GM10248 (cell line): ENCODE measurements around the gene GLTPD2.

Source experiments
- CTCF ChIA-PET: fragments of 300-600 bp; sonication (Branson Sonifier 250); formaldehyde crosslinking; extraction: SDS; loops from one replicate; lab custom pipeline; 2021; ENCODE audit warnings: antibody characterized with exemption; lab: Yijun Ruan, JAX
- POLR2A ChIA-PET: fragments of 350-650 bp; sonication (Branson Sonifier 250); formaldehyde crosslinking; extraction: SDS; loops from one replicate; lab custom pipeline; 2020; ENCODE audit warnings: antibody characterized with exemption; lab: Yijun Ruan, JAX
- DNase-seq: peaks from one replicate; pipeline ENCODE4 v3.0.0; 2012; ENCODE audit errors: extremely low spot score
- TF ChIP-seq, protein P1 (sequence below): IDR thresholded peaks from 2 replicates; pipeline ENCODE4 v1.5.1; 2012; ENCODE audit warnings: mild to moderate bottlenecking, low read depth; ENCODE audit errors: extremely low read depth, missing control alignments, control extremely low read depth

Gene GLTPD2

DNA sequence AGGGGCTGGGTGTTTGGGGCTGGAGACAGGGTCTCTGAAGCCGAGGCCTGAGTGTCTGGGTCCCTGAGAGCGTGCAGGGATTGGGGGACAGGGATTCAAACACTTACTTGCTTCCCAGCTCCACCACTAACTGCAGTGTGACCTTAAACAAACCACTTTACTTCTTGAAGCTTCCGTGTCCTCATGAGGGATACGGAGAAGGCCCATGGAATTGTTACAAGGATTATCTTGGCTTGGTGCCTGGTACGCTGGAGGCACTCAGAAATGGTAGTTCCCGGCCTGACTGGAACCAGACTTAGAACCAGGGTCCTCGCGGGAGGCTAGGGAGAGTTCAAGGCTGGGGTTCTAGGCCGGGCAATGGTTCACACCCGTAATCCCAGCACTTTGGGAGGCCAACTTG, 46.1 kb upstream of the GLTPD2 start:
- ChIA-PET CTCF (interaction anchor here (1.7 kb wide), 1 partner anchor 9 kb away, joined by 4 read pairs; no protein-coding TSS in a partner anchor), POLR2A (no interaction called here)
- no peak for DNase-seq
- TF ChIP-seq, protein P1, sequence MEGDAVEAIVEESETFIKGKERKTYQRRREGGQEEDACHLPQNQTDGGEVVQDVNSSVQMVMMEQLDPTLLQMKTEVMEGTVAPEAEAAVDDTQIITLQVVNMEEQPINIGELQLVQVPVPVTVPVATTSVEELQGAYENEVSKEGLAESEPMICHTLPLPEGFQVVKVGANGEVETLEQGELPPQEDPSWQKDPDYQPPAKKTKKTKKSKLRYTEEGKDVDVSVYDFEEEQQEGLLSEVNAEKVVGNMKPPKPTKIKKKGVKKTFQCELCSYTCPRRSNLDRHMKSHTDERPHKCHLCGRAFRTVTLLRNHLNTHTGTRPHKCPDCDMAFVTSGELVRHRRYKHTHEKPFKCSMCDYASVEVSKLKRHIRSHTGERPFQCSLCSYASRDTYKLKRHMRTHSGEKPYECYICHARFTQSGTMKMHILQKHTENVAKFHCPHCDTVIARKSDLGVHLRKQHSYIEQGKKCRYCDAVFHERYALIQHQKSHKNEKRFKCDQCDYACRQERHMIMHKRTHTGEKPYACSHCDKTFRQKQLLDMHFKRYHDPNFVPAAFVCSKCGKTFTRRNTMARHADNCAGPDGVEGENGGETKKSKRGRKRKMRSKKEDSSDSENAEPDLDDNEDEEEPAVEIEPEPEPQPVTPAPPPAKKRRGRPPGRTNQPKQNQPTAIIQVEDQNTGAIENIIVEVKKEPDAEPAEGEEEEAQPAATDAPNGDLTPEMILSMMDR: no peak

DNA sequence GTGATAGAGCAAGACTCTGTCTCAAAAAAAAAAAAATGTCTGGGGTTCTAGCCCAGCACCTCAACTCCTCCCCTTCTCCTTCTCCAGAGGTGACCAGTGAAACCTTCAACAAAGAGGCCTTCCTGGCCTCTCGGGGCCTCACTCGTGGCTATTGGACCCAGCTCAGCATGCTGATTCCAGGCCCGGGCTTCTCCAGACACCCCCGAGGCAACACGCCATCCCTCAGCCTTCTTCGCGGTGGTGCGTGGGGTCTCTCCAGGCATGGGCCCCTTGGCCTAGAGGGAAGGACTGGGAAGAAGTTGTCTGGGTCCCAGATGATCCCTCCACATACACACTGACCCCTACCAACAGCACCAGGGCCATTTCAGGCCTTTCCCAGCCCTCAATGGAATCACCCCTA, 45.5 kb upstream of the GLTPD2 start:
- ChIA-PET POLR2A (no interaction called here), CTCF (interaction anchor here (1.4 to 1.7 kb wide), 2 partner anchors 10 to 12 kb away, joined by 4 read pairs; no protein-coding TSS in a partner anchor)
- DNase-seq: no peak
- TF ChIP-seq, protein P1: no peak

DNA sequence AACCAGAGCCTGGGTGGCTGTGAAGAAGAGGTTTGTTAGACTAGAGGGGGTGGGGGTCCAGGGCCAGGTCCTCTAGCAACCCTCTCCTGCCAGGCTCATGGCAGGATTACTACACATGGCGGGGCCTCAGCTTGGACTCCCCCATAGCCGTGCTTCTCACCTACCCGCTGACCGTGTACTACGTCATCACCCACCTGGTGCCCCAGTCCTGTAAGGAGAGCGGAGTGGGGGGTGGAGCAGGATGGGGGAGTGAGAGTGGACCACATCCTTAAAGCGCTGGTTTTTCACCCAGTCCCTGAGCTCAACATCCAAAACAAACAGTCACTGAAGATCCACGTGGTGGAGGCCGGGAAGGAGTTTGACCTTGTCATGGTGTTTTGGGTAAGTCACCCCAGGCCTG, 44.9 kb upstream of the GLTPD2 start:
- CTCF ChIA-PET: interaction anchor here (1.1 to 1.7 kb wide), 3 partner anchors 11 to 164 kb away, joined by 3 to 4 read pairs (median 4); no protein-coding TSS in a partner anchor

DNA sequence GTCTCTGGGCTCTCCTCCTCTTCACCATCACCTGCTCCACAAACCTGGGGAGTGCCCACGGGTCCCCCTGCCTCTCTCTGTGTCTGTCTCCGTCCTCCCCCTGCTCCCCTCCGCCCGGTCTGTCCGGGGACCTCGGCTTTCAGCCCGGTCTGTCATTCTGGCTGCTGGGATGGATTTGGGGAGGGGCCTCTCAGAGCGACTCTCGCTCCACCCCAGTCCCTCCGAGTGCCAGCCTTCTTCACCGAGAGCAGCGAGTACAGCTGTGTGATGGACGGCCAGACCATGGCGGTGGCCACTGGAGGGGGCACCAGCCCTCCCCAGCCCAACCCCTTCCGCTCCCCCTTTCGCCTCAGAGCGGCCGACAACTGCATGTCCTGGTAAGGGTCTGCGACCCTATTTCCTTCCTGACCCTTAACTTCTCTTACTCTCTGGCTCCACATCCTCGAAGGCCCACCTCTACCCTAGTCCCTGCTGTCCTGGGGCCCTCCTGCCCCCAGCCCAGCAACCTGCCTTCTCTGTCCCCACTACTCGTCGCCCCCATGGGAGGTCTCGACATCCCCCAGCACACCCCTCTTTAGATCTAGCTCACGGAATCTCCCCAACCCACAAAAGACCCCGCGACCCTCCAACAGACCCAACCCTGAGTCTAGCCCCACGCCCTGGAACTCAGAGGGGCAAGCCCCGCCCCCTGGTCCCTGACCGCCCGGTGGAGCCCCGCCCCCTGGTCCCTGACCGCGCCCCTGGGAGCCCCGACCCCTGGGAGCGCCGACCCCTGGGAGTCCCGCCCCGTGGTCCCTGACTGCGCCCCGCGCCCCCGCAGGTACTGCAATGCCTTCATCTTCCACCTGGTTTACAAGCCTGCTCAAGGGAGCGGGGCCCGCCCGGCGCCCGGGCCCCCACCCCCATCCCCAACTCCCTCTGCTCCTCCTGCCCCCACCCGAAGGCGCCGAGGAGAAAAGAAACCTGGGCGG, 43.5 kb upstream of the GLTPD2 start:
- TF ChIP-seq, protein P1: no peak
- CTCF ChIA-PET: interaction anchor here (1.1 kb wide), 1 partner anchor 163 kb away, joined by 3 read pairs; no protein-coding TSS in a partner anchor
- POLR2A ChIA-PET: no interaction called here
- no peak for DNase-seq

More for the DNA sequence above, 44.9 kb upstream of the GLTPD2 start:
- TF ChIP-seq, protein P1: no peak
- DNase-seq: no peak
- POLR2A ChIA-PET: no interaction called here

DNA sequence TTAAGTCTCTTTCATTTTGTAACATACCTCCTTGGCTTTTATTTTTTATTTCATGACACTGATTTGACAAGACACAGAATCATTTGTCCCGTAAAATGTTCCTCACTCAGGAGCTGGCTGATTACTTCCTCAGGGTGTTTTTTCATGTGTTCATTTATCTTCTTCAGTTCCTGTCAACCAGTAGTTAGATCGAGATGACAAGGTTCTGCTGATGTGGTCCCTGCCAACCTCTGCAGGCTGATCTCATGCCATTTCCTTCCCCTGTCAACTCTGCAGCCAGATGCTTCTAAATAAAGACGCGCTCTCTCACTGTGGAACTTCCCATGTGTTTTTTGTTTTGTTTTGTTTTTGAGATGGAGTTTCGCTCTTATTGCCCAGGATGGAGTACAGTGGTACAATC, 40.9 kb upstream of the GLTPD2 start:
- CTCF ChIA-PET: no interaction called here
- DNase-seq: no peak
- POLR2A ChIA-PET: no interaction called here
- TF ChIP-seq, protein P1: no peak

DNA sequence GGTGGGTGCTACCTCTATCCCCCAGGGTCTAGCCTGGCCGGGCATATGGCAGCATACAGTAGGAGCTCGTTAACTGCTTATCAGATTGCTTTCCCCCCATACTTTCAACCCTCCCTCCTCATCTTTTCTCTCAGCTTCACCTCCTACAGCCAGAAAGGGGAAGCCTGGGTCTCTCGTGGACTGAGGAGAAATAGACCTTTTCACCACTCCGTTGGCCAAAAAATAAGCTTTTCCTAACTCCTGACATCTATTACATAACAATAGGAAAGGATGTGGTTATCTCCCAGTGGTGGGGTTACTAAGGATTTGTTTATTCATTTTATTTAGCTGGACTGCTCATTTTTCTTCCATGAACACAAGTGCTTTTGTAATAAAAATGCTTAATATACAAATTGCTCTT, 40.1 kb upstream of the GLTPD2 start:
- no peak for DNase-seq
- TF ChIP-seq, protein P1: no peak
- ChIA-PET POLR2A (no interaction called here), CTCF (interaction anchor here (1.0 kb wide), 1 partner anchor 16 kb away, joined by 3 read pairs; no protein-coding TSS in a partner anchor)
